ENCODE data around the gene CLTB.
"Not testable (repeated sequence)": the region's sequence is repeated elsewhere in the genome, so short reads cannot be mapped to it uniquely, and the experiment has no call there.

The CLTB gene

DNA sequence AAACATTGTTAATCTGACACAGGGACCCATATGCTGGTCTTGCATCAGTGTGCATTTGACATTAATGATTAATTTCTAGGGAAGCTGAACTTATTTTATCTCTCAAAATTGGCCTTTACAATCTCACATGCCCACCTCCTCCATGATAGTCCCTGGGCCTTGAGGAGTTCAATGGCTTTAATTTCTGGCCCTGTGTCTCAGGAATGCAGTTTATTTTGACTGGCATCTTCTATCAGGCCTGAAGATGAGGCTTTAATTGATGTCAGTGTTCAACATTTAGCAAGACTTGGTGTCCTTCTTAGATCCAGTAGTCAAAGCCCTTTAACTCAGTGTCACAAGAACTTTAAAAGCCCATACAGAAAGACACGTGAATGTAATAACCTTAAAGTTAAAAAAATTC lies 10.5 kb upstream of the CLTB start:
- DNase-seq: no peak

DNA sequence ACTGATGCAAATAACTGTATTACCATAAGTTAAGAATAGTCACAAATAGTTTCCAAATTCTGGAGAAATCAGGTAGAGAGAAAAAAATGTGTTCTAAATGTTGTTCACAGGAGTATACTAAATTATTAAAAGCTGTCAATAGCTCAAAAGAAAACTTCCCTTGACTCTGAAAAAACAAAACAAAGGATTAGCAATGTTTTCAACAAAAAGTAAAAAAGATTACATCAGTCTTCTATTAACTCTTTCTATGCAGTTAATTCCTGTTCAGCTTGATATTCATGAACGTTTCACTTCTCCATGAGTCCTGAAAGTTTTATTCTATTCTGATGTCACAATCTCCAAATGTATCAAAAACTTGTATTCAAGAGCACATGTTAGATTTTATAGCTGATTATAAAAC lies 9.5 kb upstream of the CLTB start:
- DNase-seq: no peak

DNA sequence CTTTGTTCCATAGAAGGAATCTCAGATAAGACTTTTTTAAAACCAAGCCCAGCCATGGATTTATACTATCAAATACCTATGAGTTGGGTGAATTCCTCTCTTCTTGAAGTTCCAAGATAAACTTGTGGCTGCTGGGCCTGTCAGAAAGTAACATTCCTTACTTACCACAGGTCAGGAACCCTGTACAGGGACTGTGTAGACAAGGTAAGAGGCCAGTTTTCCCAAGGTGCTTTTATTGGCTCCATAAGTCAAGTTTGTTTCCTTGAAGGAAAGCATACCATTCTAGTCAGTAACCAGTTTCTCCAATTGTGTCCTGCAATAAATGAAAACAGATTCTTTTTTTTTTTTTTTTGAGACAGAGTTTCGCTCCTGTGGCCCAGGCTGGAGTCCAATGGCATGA lies 8.8 kb upstream of the CLTB start:
- no peak for DNase-seq

DNA sequence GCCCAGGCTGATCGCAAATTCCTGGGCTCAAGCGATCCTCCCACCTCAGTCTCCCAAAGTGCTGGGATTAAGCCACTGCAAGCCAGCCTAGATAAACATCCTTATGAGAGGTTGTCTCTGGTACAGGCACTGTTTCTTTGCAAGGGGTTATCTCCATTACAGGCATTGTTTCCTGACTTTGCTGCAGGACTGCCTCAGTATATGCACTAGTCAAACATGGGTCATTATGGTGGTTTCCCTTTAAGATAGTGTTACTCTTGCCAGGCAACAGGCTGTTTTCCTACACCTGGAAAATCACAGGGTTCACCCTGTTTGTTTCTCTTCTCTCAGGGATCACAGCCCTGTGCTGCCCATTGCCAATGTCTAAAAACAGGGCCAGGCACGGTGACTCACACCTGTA lies 7.8 kb upstream of the CLTB start:
- no peak for DNase-seq

DNA sequence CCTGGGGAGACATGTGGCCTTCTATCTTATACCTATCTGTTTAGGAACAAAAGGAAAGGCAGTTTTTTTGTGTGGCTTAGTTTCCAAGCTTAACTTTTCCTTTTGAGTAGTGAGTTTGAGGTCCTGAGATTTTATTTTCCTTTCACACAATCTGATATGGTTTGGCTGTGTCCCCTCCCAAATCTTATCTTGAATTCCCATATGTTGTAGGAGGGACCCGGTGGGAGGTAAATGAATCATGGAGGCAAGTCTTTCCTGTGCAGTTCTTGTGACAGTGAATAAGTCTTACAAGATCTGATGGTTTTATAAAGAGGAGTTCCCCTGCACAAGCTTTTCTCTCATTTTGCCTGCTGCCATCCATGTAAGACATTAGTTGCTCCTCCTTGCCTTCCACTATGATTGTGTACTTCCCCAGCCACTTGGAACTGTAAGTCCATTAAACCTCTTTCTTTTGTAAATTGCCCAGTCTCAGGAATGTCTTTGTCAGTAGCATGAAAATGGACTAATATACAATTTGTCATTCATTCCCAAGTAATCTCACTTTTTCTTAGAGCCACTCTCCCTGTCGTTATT lies 4.7 kb upstream of the CLTB start:
- no peak for DNase-seq

GRCh38 chr5:176420086-176420485 lies 3.7 kb upstream of the CLTB start:
- DNase-seq: no peak

GRCh38 chr5:176418251-176418650 lies 1.9 kb upstream of the CLTB start:
- DNase-seq: no peak

DNA sequence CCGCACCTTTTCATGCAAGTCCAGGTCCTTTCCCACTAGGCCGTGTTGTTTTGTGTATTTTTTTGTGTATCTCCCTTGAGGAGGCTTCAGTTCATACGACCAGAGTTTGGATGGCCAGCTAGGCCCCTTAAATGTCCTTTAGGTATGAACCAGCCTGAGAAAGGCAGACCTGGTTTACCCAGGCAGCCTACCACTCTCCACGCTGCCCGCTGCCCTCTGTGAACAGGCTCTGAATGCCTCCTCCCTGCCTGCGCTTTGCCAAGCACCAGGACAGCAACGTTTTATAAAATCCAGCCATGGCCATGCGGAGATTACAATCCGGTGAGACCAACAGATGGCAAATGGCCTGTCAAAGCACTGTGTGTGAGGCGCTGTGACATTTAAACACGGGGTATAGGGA lies 626 bp upstream of the CLTB start:
- DNase-seq: no peak

GRCh38 chr5:176415240-176415951 lies 943 bp downstream of the CLTB start:
- no peak for DNase-seq

DNA sequence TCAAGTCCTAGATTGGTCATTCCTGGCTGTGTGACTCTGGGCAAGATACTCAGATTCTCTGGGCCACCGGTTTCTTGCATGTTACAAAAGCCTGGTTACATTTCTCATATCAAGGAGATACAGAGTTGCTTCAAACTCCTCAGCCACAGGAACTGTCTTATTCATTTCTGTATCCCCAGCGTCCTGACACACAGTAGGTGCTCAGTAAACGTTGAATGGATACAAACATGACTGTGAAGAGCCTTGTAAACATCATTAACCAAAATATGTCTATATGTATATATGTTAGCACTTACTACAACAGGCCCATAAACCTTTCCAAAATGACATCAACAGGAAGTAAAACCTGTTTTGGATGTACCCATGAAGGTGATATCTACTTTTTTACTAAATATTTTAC lies 1.6 kb downstream of the CLTB start:
- no peak for DNase-seq

GRCh38 chr5:176413709-176414191 lies 2.6 kb downstream of the CLTB start:
- DNase-seq: no peak

GRCh38 chr5:176413255-176413565 lies 3.1 kb downstream of the CLTB start:
- DNase-seq: no peak

DNA sequence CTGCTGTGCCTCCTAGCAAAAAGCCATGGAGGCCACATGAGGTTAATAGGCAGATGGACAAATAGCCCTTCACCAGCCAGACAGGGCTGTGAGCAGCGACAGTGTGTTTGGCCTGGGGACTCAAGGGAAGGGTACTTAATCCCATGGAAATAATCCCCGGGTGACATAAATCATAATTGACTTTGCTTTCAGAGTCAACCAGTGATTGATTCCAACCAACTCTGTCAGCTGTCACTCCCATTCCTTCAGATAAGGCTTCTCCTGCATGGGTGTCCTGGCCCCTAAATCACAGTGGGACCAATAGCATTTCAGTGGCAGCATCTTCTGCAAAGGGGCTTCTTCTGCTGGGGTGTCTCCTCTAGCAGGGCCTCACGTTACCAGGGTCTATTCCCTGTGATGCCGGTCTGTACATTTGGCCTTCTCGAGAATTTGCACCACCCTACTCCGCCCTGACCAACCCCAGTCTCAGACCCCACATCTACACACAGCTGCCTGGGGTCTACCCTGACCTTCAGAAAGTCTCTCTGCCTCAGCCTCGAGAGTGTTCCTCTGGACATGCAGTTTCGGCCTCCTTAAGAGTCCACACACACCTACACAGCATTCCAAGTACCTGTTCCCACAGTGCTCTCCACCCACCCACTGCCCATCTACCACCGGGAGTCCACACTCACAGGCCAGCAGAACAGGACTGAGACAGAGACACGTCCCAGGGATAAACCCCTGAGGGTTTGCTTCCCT lies 3.7 kb downstream of the CLTB start:
- no peak for DNase-seq

- no peak for DNase-seq
Observed at GRCh38 chr5:176410486-176411180, 5.7 kb downstream of the CLTB start.

DNA sequence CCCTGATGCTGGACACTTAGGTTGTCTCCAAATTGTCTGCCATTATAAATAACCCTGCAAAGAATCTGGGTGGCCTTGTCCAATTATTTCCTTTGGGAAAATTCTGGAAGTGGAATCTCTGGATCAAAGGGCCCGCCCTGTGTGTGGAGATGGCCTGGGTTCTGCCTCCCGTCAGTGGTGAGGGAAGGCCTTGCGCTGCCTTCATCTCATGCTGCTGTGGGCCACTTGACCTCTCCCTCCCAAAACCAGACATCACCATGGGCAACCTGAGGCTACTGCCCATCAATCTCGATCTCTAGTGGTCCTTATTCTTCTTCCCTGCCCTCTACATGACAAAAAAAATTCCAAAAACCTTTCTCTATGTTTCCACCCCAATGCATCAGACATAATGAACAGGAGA lies 6.6 kb downstream of the CLTB start:
- DNase-seq: no peak

DNA sequence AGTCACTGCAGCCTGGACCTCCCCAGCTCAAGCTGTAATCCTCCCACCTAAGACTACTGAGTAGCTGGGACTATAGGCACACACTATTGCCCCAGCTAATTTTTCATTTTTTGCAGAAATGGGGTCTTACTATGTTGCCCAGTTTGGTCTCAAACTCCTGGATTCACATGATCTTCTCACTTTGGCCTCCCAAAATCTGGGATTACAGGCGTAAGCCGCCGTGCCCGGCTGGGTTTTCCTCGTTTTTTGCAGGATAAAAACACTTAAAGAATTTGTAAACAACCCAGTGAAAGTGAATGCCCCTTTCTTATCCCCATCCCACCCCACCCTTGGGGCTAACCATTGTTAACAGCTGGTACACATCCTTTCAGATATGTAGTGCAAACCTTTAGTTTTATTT lies 7.7 kb downstream of the CLTB start:
- DNase-seq: no peak

- DNase-seq: not testable (repeated sequence)
Observed at GRCh38 chr5:176408252-176408573, 8.1 kb downstream of the CLTB start.

DNA sequence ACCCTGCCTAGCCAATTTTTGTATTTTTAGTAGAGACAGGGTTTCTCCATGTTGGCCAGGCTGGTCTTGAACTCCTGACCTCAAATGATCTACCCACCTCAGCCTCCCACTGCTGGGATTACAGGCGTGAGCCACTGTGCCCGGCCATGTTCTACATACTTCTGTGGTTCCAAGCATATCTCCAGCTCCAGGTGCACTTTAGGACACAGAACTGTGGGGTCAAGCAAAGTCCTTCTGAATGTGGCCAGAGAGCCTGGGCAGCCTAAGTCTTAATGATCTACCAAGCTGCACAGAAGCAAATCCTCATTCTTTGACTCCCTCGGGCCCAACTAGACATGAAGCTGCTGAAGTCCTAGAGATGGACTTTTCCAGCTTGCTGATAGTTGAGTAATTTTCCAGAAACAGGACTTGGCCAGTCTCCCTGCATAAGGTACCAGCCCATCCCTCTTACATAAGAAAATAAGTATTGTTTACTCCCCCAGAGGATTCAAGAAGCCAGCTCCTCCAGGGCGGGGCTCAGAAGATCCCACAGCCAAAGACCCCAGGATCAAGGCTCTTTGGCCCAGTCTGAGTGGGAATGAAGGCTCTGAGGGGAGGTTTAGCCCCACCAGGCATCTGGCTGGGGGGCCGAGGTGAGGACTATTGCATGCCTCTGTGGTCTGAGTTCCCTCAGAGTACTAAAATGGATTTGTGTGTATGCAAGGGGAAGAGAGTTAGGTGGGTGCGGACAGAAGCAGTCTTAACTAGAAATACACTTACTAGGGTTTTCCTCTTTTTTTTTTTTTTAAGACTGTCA lies 8.7 kb downstream of the CLTB start:
- no peak for DNase-seq

- no peak for DNase-seq
Observed at GRCh38 chr5:176406436-176407052, 9.8 kb downstream of the CLTB start.

GRCh38 chr5:176405656-176406435 lies 10.5 kb downstream of the CLTB start:
- DNase-seq: no peak

DNA sequence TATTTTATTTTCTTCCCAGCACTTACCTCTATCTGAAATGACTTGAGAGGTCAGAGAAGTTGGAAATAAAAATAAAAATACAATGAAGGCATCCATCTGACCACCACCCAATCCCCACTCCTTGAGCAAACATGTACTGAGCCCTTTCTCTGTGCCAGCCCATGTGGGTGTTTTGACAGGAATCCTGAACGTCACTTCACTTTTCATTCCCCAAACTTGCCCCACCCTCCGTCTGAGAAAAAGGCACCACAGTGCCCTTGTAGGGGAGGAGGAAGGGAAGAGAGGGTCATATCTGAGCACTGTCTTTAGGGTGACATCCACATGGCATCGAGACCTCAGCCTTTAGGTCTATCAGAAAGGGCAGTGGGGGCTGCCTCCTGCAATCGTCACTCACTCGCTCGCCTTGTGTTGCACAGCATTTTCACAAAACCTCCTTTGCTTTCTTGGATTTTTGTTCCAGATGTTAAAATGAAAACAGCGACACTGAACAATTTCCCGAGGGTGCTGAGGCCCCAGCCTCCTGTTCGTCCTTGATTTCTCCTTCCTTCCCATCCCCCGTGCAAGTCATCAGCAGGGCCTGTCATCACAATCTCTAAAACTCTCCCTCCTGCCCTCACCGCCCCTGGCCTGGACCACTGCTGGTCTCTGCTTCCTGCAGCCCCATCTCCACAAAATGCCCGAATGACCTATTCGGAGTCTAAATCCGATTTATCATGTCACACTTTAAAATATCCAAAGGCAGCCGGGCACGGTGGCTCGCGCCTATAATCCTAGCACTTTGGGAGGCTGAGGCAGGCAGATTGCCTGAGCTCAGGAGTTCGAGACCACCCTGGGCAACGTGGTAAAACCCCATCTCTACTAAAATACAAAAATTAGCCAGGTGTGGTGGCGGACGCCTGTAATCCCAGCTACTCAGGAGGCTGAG lies 14.8 kb downstream of the CLTB start:
- no peak for DNase-seq
